Measurements from ENCODE around the gene SLC16A12. TPM values are rescaled to one million over a fixed set of nuclear protein-coding genes. Genes with fewer than 3 reads are reported as not detected.

The SLC16A12 gene
- total and polyA plus RNA-seq, 10 of the 15 experiments (the other 5 are each of a cell fraction or from before 2014, with no cell fraction given), result not detected

- H3K9ac ChIP-seq (ENCODE audit: control insufficient read depth, insufficient read depth, low read length), result no peak overlapping the region
- H3K4me3 ChIP-seq, result no peak overlapping the region
- no peaks in the 10 kb centered on the region for H3K9me3 ChIP-seq (replicated peaks; ENCODE audit: control insufficient read depth, insufficient read depth, low read length)
- H3K4me1 ChIP-seq (ENCODE audit: control insufficient read depth, insufficient read depth, low read length), result no peaks in the 10 kb centered on the region
- H3K36me3 ChIP-seq (ENCODE audit: control insufficient read depth in 2 of 2, insufficient read depth in 2 of 2, low read length in 1 of 2), result no peaks in the 10 kb centered on the region
- no peak overlapping the region for H3K27ac ChIP-seq (ENCODE audit: control insufficient read depth, insufficient read depth)
- FAIRE-seq, result no peak
- no peak overlapping the region for H2AFZ ChIP-seq (ENCODE audit: control insufficient read depth, low read depth, low read length)
- TF ChIP-seq MYB (IDR thresholded peaks at IDR 0.05; ENCODE audit: borderline replicate concordance, low read depth, low read length) (no peak), MEF2B (IDR thresholded peaks at IDR 0.05; ENCODE audit: partially characterized antibody, poor library complexity, severe bottlenecking) (no peak), SIX5 (IDR thresholded peaks at IDR 0.05; ENCODE audit: low read depth, low read length, severe bottlenecking) (no peak), ZZZ3 (IDR thresholded peaks at IDR 0.05; ENCODE audit: control insufficient read depth, insufficient read length, low read depth) (no peak)
- TF ChIP-seq, protein P1, sequence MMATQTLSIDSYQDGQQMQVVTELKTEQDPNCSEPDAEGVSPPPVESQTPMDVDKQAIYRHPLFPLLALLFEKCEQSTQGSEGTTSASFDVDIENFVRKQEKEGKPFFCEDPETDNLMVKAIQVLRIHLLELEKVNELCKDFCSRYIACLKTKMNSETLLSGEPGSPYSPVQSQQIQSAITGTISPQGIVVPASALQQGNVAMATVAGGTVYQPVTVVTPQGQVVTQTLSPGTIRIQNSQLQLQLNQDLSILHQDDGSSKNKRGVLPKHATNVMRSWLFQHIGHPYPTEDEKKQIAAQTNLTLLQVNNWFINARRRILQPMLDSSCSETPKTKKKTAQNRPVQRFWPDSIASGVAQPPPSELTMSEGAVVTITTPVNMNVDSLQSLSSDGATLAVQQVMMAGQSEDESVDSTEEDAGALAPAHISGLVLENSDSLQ (IDR thresholded peaks at IDR 0.05), result no peak
- TF ChIP-seq, protein P2, sequence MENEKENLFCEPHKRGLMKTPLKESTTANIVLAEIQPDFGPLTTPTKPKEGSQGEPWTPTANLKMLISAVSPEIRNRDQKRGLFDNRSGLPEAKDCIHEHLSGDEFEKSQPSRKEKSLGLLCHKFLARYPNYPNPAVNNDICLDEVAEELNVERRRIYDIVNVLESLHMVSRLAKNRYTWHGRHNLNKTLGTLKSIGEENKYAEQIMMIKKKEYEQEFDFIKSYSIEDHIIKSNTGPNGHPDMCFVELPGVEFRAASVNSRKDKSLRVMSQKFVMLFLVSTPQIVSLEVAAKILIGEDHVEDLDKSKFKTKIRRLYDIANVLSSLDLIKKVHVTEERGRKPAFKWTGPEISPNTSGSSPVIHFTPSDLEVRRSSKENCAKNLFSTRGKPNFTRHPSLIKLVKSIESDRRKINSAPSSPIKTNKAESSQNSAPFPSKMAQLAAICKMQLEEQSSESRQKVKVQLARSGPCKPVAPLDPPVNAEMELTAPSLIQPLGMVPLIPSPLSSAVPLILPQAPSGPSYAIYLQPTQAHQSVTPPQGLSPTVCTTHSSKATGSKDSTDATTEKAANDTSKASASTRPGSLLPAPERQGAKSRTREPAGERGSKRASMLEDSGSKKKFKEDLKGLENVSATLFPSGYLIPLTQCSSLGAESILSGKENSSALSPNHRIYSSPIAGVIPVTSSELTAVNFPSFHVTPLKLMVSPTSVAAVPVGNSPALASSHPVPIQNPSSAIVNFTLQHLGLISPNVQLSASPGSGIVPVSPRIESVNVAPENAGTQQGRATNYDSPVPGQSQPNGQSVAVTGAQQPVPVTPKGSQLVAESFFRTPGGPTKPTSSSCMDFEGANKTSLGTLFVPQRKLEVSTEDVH (IDR thresholded peaks at IDR 0.05; ENCODE audit: low read depth, partially characterized antibody), result no peak
- CTCF ChIA-PET, result no interaction called here
- 46% methylated on average over 1 of the region's 1 CpG for WGBS (ENCODE audit: insufficient coverage, insufficient replicate concordance, low lambda C conversion rate, missing lambda C conversion rate)
- intact Hi-C loops (cut with micrococcal nuclease; ENCODE audit: unreplicated experiment) (no loop called here), in situ Hi-C loops (cut with MboI) (no loop called here)
- RAD21 ChIA-PET (ENCODE audit: unreplicated experiment), result no interaction called here
- SMC1A ChIA-PET (ENCODE audit: uncharacterized antibody, unreplicated experiment), result interaction anchor here (0.6 to 0.9 kb wide), 5 partner anchors 16 to 649 kb away, joined by 3 to 6 read pairs (median 3); no protein-coding TSS in a partner anchor
- POLR2A ChIA-PET, result no interaction called here
- H3K79me2 ChIP-seq (ENCODE audit: control insufficient read depth, insufficient read depth, low read length), result no peaks in the 10 kb centered on the region
- H4K20me1 ChIP-seq (ENCODE audit: control insufficient read depth, insufficient read depth), result no peaks in the 10 kb centered on the region
- H3K4me2 ChIP-seq (ENCODE audit: control insufficient read depth, insufficient read depth), result no peak overlapping the region
- no TSS peak for BruUV-seq (replicated peaks)
- DNase-seq (ENCODE audit: low read depth, low spot score), result no peak
- H3K27me3 ChIP-seq (replicated peaks in 1 of 2; ENCODE audit: control insufficient read depth in 2 of 2, insufficient read depth in 2 of 2, low read length in 1 of 2), result no peaks in the 10 kb centered on the region; a peak in 1 of 4 replicates
- ATAC-seq, result no peak
Measured at GRCh38 chr10:89452193-89452592, 83.2 kb downstream of the SLC16A12 start.
